ENCODE results near the gene GRID1. TPM values are rescaled to one million over a fixed set of nuclear protein-coding genes. Genes with fewer than 3 reads are reported as not detected.

The GRID1 gene
- total RNA-seq, 3 donors from 2014 or later: 2.3 to 8.5 (median 5.9) TPM

- no peaks in the 10 kb centered on the region for H3K4me1 ChIP-seq
- no peaks in the 10 kb centered on the region for H3K9me3 ChIP-seq
- TF ChIP-seq CTCF (IDR thresholded peaks at IDR 0.05): no peak
- TF ChIP-seq POLR2A (IDR thresholded peaks at IDR 0.05): no peak
- TF ChIP-seq POLR2AphosphoS5 (IDR thresholded peaks at IDR 0.05): no peak
- DNase-seq (ENCODE audit: low spot score in 2 of 2): no peak
- intact Hi-C loops (cut with DNase I; ENCODE audit: low total_unique reads): no loop called here
- no peak overlapping the region for H3K4me3 ChIP-seq
- no peaks in the 10 kb centered on the region for H3K27me3 ChIP-seq
- no peak overlapping the region for H3K27ac ChIP-seq
- no peaks in the 10 kb centered on the region for H3K36me3 ChIP-seq
Observed at GRCh38 chr10:86203162-86203905, 163.3 kb downstream of the GRID1 start.

- TF ChIP-seq POLR2A (IDR thresholded peaks at IDR 0.05): no peak
Observed at GRCh38 chr10:86202226-86202735, 164.3 kb downstream of the GRID1 start.

GRCh38 chr10:86200867-86201266, 165.7 kb downstream of the GRID1 start:
- Histone ChIP-seq H3K4me1 (no peaks in the 10 kb centered on the region), H3K27ac (no peak overlapping the region), H3K27me3 (no peaks in the 10 kb centered on the region), H3K9me3 (no peaks in the 10 kb centered on the region), H3K4me3 (no peak overlapping the region), H3K36me3 (no peaks in the 10 kb centered on the region)
- DNase-seq (ENCODE audit: low spot score in 2 of 2): no peak
- intact Hi-C loops (cut with DNase I; ENCODE audit: low total_unique reads): no loop called here
- TF ChIP-seq CTCF (IDR thresholded peaks at IDR 0.05): no peak
- TF ChIP-seq POLR2AphosphoS5 (IDR thresholded peaks at IDR 0.05): no peak
- TF ChIP-seq POLR2A (IDR thresholded peaks at IDR 0.05): no peak

More at GRCh38 chr10:86202226-86202735, 164.3 kb downstream of the GRID1 start:
- DNase-seq (ENCODE audit: low spot score in 2 of 2): no peak
- Histone ChIP-seq H3K36me3 (no peaks in the 10 kb centered on the region), H3K27ac (no peak overlapping the region), H3K9me3 (no peaks in the 10 kb centered on the region), H3K4me1 (no peaks in the 10 kb centered on the region), H3K27me3 (no peaks in the 10 kb centered on the region), H3K4me3 (no peak overlapping the region)
- intact Hi-C loops (cut with DNase I; ENCODE audit: low total_unique reads): no loop called here

- Histone ChIP-seq H3K9me3 (no peaks in the 10 kb centered on the region), H3K4me3 (no peak overlapping the region), H3K27ac (no peak overlapping the region), H3K27me3 (no peaks in the 10 kb centered on the region), H3K4me1 (no peaks in the 10 kb centered on the region), H3K36me3 (no peaks in the 10 kb centered on the region)
- no peak for DNase-seq (ENCODE audit: low spot score in 2 of 2)
- no peak for TF ChIP-seq POLR2A (IDR thresholded peaks at IDR 0.05)
- TF ChIP-seq CTCF (IDR thresholded peaks at IDR 0.05): no peak
- intact Hi-C loops (cut with DNase I; ENCODE audit: low total_unique reads): no loop called here
Observed at GRCh38 chr10:86200269-86200668, 166.3 kb downstream of the GRID1 start.

GRCh38 chr10:86199041-86199440, 167.6 kb downstream of the GRID1 start:
- DNase-seq (ENCODE audit: low spot score in 2 of 2): no peak
- Histone ChIP-seq H3K27me3 (no peaks in the 10 kb centered on the region), H3K9me3 (no peaks in the 10 kb centered on the region), H3K36me3 (no peaks in the 10 kb centered on the region), H3K4me1 (no peaks in the 10 kb centered on the region), H3K27ac (no peak overlapping the region), H3K4me3 (no peak overlapping the region)
- TF ChIP-seq CTCF (IDR thresholded peaks at IDR 0.05) (no peak), POLR2A (IDR thresholded peaks at IDR 0.05) (no peak), POLR2AphosphoS5 (IDR thresholded peaks at IDR 0.05) (no peak)
- intact Hi-C loops (cut with DNase I; ENCODE audit: low total_unique reads): no loop called here

All from breast epithelium (tissue), 4 donors.